Peyer's patch (tissue), 4 donors: ENCODE data around the gene SLCO3A1.

Source experiments
- POLR2A ChIP-seq, 2 donors: fragments of 450-650 bp; IDR thresholded peaks; one replicate each; pipeline ENCODE4 v1.5.1; 2017; ENCODE audit warnings: antibody characterized with exemption in 2 of 2, mild to moderate bottlenecking in 2 of 2, moderate library complexity in 2 of 2
- TF ChIP-seq, protein P1 (sequence below), 6 experiments: fragments of 450-650 bp in 4 of 6; fragments of 200-600 bp in 2 of 6; sonication (generic) in 1 of 6; IDR thresholded peaks; one replicate each; pipeline ENCODE4 v1.5.1; 2017 to 2019; ENCODE audit warnings: antibody characterized with exemption in 6 of 6, mild to moderate bottlenecking in 3 of 6, moderate library complexity in 1 of 6

- TF ChIP-seq POLR2A (IDR thresholded peaks at IDR 0.05): no peak
- TF ChIP-seq, protein P1, sequence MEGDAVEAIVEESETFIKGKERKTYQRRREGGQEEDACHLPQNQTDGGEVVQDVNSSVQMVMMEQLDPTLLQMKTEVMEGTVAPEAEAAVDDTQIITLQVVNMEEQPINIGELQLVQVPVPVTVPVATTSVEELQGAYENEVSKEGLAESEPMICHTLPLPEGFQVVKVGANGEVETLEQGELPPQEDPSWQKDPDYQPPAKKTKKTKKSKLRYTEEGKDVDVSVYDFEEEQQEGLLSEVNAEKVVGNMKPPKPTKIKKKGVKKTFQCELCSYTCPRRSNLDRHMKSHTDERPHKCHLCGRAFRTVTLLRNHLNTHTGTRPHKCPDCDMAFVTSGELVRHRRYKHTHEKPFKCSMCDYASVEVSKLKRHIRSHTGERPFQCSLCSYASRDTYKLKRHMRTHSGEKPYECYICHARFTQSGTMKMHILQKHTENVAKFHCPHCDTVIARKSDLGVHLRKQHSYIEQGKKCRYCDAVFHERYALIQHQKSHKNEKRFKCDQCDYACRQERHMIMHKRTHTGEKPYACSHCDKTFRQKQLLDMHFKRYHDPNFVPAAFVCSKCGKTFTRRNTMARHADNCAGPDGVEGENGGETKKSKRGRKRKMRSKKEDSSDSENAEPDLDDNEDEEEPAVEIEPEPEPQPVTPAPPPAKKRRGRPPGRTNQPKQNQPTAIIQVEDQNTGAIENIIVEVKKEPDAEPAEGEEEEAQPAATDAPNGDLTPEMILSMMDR (IDR thresholded peaks at IDR 0.05): no peak
Observed at GRCh38 chr15:92043283-92043682, 189.8 kb downstream of the SLCO3A1 start.
